Stimulated activated naive CD8-positive, alpha-beta T cell treated with anti-CD3 and anti-CD28 coated beads, Interleukin-15, Interleukin-2, amounts not matched to agents 100 U/mL and 50 U/mL, for 24 hours (primary cell): Measurements from ENCODE around the gene MAP4K3.
"Not testable (repeated sequence)": the region's sequence is repeated elsewhere in the genome, so short reads cannot be mapped to it uniquely, and the experiment has no call there.

Source experiments
- ATAC-seq: fragments of 150-1000 bp; cut with Tn5 transposase; one replicate; pipeline ENCODE4 v1.10.0; 2021
- DNase-seq: peaks from one replicate; pipeline ENCODE4 v3.0.0; 2021

The MAP4K3 gene

DNA sequence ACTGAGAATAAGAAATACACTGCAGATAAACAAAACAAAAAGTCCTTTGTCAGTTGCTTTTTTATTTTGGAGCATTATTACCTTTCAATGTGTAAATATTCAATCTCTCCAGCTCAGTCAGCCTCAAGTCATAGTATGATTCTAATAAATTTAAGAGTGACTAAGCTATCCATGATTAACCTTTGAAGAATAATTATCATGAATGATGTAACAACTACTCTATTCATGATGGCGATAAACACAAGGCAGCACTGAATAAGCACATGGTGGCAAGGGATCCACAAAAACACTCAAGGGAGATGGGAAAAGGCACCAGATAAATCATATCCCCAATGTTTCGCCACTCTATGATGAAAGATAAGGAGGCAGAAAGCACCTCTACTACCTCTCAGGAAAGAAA lies 67.0 kb downstream of the MAP4K3 start:
- DNase-seq (no peak), ATAC-seq (no peak)

- DNase-seq, result no peak
- ATAC-seq, result no peak
These were observed 68.2 kb downstream of the MAP4K3 start for GRCh38 chr2:39368846-39369245.

DNA sequence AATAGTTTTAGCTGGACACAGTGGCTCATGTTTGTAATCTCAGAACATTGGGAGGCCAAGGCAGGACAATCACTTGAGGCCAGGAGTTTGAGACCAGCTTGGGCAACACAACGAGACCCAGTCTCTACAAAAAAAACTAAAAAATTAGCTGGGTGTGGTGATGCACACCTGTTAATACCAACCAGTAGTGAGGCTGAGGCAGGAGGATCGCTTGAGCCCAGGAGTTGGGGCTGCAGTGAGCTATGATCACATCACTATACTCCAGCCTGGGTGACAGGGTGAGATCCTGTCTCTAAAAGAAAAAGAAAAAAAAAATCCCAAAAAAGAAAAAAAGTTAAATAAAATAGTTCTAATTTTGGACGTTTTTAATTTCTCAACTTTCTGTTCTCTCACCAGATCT lies 68.7 kb downstream of the MAP4K3 start:
- ATAC-seq (no peak), DNase-seq (no peak)

DNA sequence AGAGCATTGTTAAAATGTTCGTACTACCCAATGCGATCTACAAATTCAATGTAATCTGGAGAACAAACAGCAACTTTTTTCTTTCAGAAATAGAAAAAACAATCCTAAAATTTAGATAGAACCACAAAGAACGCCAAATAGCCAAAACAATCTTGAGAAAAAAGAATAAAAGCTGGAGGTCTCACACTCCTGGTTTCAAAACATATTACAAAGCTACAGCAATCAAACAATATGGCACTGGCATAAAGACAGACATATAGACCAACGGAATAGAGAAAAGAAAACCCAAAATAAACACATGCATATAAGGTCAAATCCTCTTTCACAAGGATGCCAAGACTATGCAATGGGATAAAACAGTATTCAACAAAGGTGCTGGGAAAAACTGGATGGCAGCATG lies 74.5 kb downstream of the MAP4K3 start:
- ATAC-seq, result no peak

GRCh38 chr2:39361511-39361910 lies 75.6 kb downstream of the MAP4K3 start:
- ATAC-seq (no peak), DNase-seq (no peak)

More for the DNA sequence above, 74.5 kb downstream of the MAP4K3 start:
- DNase-seq, result no peak

DNA sequence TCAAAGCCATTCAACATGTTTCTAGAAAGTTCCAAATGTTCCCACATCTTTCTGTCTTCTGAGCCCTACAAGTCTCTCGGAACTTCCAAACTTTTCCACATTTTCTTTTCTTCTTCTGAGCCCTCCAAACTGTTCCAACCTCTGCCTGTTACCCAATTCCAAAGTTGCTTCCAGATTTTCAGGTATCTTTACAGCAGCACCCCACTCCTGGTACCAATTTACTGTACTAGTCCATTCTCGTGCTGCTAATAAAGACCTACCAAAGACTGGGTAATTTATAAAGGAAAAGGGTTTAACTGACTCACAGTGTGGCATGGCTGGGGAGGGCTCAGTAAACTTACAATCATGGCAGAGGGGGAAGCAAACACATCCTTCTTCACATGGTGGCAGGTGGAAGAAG lies 76.7 kb downstream of the MAP4K3 start:
- not testable (repeated sequence) for DNase-seq, ATAC-seq

DNA sequence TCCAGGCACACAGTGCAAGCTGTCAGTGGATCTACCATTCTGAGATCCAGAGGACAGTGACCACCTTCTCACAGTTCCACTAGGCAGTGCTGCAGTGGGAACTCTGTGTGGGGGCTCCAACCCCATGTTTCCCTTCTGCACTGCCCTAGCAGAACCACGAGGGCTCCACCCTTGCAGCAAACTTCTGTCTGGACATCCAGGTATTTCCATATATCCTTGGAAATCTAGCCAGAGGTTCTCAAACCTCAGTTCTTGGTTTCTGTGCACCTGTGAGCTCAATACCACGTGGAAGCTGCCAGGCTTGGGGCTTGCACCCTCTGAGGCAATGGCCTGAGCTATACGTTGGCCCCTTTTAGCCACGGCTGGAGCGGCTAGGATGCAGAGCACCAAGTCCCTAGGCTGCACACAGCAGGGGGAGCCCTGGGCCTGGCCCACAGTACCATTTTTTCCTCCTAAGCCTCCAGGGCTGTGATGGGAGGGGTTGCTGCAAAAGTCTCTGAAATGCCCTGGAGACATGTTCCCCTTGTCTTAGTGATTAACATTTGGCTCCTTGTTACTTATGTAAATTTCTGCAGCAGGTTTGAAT lies 77.5 kb downstream of the MAP4K3 start:
- DNase-seq (no peak), ATAC-seq (no peak)

DNA sequence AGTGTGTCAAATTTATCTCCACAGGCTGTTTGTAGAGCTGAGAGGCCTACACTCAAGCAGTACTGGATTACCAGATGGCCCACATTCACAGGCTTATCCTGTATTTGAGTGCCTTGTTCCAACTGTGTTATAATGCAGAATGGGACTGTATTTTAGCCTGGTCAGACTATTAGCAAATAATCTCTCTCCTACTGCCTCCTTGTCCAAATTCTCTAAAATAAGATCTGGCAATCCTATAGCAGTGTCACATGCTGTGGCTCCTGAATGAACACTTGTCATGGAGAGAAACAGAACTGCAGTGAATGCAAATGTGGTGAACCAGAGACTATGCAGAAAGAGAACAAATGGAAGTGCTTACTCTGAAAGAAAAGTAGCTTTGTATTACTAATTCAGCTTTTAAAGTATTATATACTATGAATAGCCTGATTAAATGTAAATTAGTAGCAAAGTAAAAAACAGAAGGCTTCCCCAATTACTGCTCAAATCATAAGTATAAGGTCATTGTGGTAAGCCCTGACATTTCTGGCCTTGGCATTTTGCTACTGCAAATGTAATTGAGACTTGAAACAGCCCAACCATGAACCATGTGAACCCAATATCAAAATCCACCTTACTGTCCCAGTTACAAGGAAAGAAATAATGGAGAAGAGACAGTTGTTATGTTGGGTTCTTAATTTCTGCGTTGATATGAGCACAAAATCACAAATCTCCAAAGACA lies 80.0 kb downstream of the MAP4K3 start:
- no peak for DNase-seq
- peak; percentile 77 for ATAC-seq

DNA sequence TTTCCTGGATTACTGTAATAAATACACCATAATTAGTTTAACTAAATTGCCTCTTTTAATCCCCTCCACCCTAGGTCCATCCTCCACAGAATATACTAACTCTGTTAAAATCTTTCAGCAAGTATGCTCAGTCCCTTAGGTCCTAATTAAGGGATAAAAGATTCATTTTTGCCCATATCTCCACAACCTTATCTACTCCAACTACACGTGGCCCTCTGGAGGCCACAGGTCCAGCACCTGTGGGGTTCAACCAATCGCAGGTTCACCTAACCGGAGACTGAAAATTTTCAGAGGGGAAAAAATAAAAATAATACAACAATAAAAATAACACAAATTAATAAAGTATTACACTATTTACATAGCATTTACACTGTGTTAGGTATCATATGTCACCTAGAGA lies 86.4 kb downstream of the MAP4K3 start:
- no peak for ATAC-seq

DNA sequence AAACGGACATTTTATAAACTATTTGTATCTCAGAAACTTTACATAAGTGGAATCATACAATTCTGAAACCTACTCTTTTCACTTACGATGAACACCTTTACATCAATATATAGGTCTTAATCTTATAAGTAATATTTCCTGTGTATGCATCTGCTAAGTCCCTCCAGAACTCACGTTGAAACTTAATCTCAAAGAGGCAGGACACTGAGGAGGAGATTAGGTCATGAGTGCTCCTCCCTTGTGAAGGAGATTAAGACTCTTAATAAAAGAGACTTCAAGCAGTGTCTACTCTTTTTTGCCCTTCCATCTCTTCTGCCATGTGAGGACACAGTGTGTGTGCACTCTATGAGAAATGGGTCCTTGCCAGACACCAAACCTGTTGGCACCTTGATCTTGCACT lies 98.6 kb downstream of the MAP4K3 start:
- ATAC-seq, result no peak
- DNase-seq, result no peak

More for the DNA sequence above, 86.4 kb downstream of the MAP4K3 start:
- no peak for DNase-seq

DNA sequence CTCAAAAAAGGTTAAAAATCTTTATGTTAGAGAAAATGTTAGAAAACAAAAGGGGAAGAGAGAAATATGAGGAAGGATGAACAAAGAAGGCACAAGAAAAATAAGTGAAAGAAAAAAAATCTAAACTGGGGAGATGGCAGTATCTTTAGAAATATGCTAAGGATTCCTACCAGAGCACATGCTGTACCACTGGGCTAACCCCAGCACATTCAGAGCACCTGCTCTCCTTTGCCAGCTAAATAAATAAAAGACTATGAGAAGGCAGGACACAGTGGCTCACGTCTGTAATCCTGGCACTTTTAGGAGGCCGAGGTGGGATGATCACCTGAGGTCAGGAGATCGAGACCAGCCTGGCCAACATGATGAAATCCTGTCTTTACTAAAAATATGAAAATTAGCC lies 101.2 kb downstream of the MAP4K3 start:
- DNase-seq (no peak), ATAC-seq (no peak)

DNA sequence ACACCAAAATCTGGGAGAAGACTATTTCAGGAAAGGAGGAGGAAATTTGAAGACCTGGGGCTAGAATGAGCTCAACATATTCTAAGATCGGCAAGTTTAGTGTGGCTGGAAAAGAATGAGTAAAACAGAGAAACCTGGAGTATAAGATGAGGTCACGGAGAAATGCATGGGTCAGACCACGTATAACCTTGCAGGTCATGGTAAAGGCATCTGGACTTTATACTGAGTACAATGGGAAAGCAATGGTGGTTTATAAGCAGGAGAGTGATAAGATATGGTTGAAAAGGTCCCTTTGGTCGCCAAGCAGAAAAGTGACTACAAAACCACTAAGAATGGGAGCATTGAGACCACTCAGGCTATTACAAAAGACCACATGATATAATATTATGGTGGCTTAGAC lies 102.1 kb downstream of the MAP4K3 start:
- no peak for DNase-seq
- peak; percentile 65 for ATAC-seq

- DNase-seq (no peak), ATAC-seq (no peak)
These were observed 102.6 kb downstream of the MAP4K3 start for GRCh38 chr2:39334529-39334928.

- ATAC-seq (no peak), DNase-seq (no peak)
These were observed 110.4 kb downstream of the MAP4K3 start for GRCh38 chr2:39326644-39327043.

GRCh38 chr2:39325966-39326365 lies 111.1 kb downstream of the MAP4K3 start:
- ATAC-seq (no peak), DNase-seq (no peak)

GRCh38 chr2:39321056-39322035 lies 115.7 kb downstream of the MAP4K3 start:
- not testable (repeated sequence) for DNase-seq, ATAC-seq

DNA sequence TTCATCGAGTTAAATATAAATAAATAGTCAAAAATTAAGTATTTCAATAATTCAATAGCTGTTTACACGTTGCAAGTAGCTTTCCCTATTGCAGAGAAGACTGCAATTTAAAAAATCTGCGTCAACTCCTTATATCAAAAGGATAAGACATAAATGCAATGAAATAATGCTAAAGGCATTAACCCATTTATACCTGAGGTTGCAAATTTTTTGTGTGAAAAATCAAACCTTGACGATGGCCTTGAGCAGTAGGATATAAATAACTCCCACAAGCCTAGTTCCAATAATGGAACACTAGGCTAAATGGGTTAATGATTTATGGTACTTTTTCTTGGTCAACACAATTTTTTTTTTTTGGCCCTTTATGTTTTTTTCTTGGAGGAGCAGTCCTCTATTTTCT lies 116.9 kb downstream of the MAP4K3 start:
- no peak for DNase-seq
- ATAC-seq, result no peak

DNA sequence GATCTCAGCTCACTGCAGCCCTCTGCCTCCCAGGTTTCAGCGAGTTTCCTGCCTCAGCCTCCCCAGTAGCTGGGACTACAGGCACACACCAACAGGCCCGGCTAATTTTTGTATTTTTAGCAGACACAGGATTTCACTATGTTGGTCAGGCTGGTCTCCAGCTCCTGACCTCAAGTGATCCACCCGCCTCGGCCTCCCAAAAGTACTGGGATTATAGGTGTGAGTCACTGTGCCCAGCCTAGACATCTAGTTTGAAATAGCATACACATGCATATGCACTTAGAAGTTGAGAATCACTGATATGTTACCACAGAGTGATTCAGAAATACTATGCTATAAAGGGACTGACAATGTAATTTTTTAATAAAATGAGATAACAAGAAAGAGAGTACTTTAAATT lies 123.5 kb downstream of the MAP4K3 start:
- ATAC-seq, result no peak
- DNase-seq, result no peak

GRCh38 chr2:39311469-39311868 lies 125.6 kb downstream of the MAP4K3 start:
- DNase-seq (no peak), ATAC-seq (no peak)

GRCh38 chr2:39308778-39309177 lies 128.3 kb downstream of the MAP4K3 start:
- ATAC-seq, result no peak

DNA sequence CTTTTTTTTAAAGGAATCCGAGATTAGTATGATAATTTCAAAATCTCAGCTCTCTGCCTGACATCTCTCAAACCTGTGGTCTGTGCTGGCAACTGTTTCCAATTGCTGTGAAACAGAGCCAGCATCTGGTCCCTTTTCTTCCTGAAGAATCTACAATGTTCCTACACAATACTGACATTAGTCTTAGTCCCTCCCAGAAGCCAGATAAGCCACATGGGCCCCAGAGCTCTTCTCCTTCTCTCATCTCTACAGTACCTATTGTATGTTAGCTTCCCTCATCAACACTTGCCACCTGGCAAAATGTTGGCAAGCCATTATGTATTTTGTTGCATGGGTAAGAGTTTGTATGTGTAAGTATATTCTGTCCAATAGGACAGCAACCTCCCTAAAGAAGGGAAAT lies 130.5 kb downstream of the MAP4K3 start:
- DNase-seq, result no peak
- ATAC-seq, result no peak

More at GRCh38 chr2:39308778-39309177, 128.3 kb downstream of the MAP4K3 start:
- DNase-seq, result no peak

- no peak for ATAC-seq
These were observed 132.4 kb downstream of the MAP4K3 start for GRCh38 chr2:39304729-39305128.

GRCh38 chr2:39304200-39304599 lies 132.9 kb downstream of the MAP4K3 start:
- ATAC-seq, result no peak

More at GRCh38 chr2:39304729-39305128, 132.4 kb downstream of the MAP4K3 start:
- no peak for DNase-seq

More at GRCh38 chr2:39304200-39304599, 132.9 kb downstream of the MAP4K3 start:
- DNase-seq, result no peak
